Gastroesophageal sphincter (tissue), 4 donors: ENCODE data around the gene OR51A4. TPM values are rescaled to one million over a fixed set of nuclear protein-coding genes. Genes with fewer than 3 reads are reported as not detected.

Experiments used
- ATAC-seq: fragments of 150-250 bp; one replicate; pipeline ENCODE4 v1.9.1; 2016; ENCODE audit warnings: mild to moderate bottlenecking, moderate library complexity
- H3K27ac ChIP-seq, 4 donors: fragments of 200-600 bp; sonication (generic) in 3 of 4; 1 replicate in 3 of 4; 2 replicates in 1 of 4; pipeline ENCODE4 v1.5.1; 2016 to 2019
- H3K27me3 ChIP-seq: fragments of 200-600 bp; sonication (generic); one replicate; pipeline ENCODE4 v1.5.1; 2019
- H3K36me3 ChIP-seq, 2 donors: fragments of 200-600 bp; sonication (generic); one replicate each; pipeline ENCODE4 v1.5.1; 2019; ENCODE audit warnings: control low read depth in 1 of 2
- H3K4me1 ChIP-seq, 3 donors: fragments of 200-600 bp; sonication (generic); 1 replicate in 2 of 3; 2 replicates in 1 of 3; pipeline ENCODE4 v1.5.1; 2016 to 2019; ENCODE audit warnings: control low read depth in 2 of 3
- H3K4me3 ChIP-seq, 2 donors: fragments of 200-600 bp; sonication (generic); one replicate each; pipeline ENCODE4 v1.5.1; 2019; ENCODE audit warnings: mild to moderate bottlenecking in 1 of 2, moderate library complexity in 1 of 2
- H3K9me3 ChIP-seq, 3 donors: fragments of 200-600 bp; sonication (generic); one replicate each; pipeline ENCODE4 v1.5.1; 2017 to 2019; ENCODE audit warnings: control low read depth in 2 of 3
- CTCF ChIP-seq, 4 experiments: fragments of 200-600 bp in 2 of 4; fragments of 450-650 bp in 2 of 4; sonication (generic) in 1 of 4; IDR thresholded peaks; one replicate each; pipeline ENCODE4 v1.5.1; 2017 to 2019; ENCODE audit warnings: antibody characterized with exemption in 4 of 4, mild to moderate bottlenecking in 2 of 4, moderate library complexity in 2 of 4
- EP300 ChIP-seq: sonication (generic); formaldehyde crosslinking; IDR thresholded peaks from one replicate; pipeline ENCODE4 v1.6.1; 2017; ENCODE audit warnings: antibody characterized with exemption, mild to moderate bottlenecking
- POLR2A ChIP-seq, 2 donors: fragments of 450-650 bp; IDR thresholded peaks; one replicate each; pipeline ENCODE4 v1.6.1; 2017; ENCODE audit warnings: antibody characterized with exemption in 2 of 2, mild to moderate bottlenecking in 2 of 2, moderate library complexity in 1 of 2
- POLR2AphosphoS5 ChIP-seq: sonication (generic); formaldehyde crosslinking; IDR thresholded peaks from one replicate; pipeline ENCODE4 v1.6.1; 2017; ENCODE audit warnings: antibody characterized with exemption
- WGBS, 2 donors: methylation state at CpG; one replicate each; pipeline ENCODE4 v1.1.5; 2018; ENCODE audit warnings: low coverage in 1 of 2; 5-methylcytosine and 5-hydroxymethylcytosine counted together
- total RNA-seq, 4 donors: library from RNA; depleted of rRNA; stranded (reverse); fragments of >200 nt; gene quantifications; one replicate each; pipeline ENCODE4 v1.1.0, GENCODE V29; 2016

OR51A4 gene
- total RNA-seq, 4 donors from 2014 or later, result not detected

- Histone ChIP-seq H3K4me1 (no peaks in the 10 kb centered on the region), H3K9me3 (no peaks in the 10 kb centered on the region), H3K4me3 (no peak overlapping the region), H3K27ac (no peak overlapping the region), H3K27me3 (no peaks in the 10 kb centered on the region), H3K36me3 (no peaks in the 10 kb centered on the region)
- no peak for ATAC-seq
- WGBS, 2 donors, result 73 to 74% methylated on average over 3 of the region's 3 CpGs
- TF ChIP-seq CTCF (IDR thresholded peaks at IDR 0.05), result no peak
- TF ChIP-seq POLR2AphosphoS5, result no peak
- TF ChIP-seq POLR2A (IDR thresholded peaks at IDR 0.05), result no peak
- no peak for TF ChIP-seq EP300
Measured at GRCh38 chr11:4936745-4937144, 10.7 kb downstream of the OR51A4 start.

- no peaks in the 10 kb centered on the region for H3K4me1 ChIP-seq
- no peak for ATAC-seq
- H3K4me3 ChIP-seq, result no peak overlapping the region
- TF ChIP-seq POLR2A (IDR thresholded peaks at IDR 0.05) (no peak), POLR2AphosphoS5 (no peak), CTCF (IDR thresholded peaks at IDR 0.05) (no peak), EP300 (no peak)
- H3K36me3 ChIP-seq, result no peaks in the 10 kb centered on the region
- WGBS, 2 donors, result 55 to 74% methylated on average over 4 of the region's 4 CpGs
- no peaks in the 10 kb centered on the region for H3K9me3 ChIP-seq
- no peaks in the 10 kb centered on the region for H3K27me3 ChIP-seq
- H3K27ac ChIP-seq, result no peak overlapping the region
Measured at GRCh38 chr11:4932751-4933150, 14.7 kb downstream of the OR51A4 start.

DNA sequence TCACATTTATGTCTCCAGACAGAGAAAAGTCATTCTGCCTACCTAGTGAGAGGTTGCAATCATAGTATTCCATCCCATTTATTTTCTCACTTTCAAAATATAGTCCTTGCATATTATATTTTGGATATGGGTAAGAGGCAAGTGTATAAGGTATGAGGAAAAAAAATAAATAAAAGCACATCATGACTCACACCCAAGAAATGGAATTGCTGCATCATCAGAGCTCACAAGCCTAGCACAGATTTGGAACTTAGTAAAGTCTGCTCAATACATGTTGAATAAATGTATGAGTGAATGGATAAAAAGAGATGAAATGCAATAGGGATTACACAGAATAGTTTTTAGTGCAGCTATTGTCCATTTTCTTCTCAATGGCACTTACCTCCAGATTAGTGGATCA is 20.8 kb downstream of the OR51A4 start:
- Histone ChIP-seq H3K27me3 (no peaks in the 10 kb centered on the region), H3K4me1 (no peaks in the 10 kb centered on the region), H3K36me3 (no peaks in the 10 kb centered on the region), H3K4me3 (no peak overlapping the region), H3K27ac (no peak overlapping the region), H3K9me3 (no peaks in the 10 kb centered on the region)
- ATAC-seq, result no peak
- TF ChIP-seq CTCF (IDR thresholded peaks at IDR 0.05) (no peak), POLR2A (IDR thresholded peaks at IDR 0.05) (no peak), EP300 (no peak), POLR2AphosphoS5 (no peak)

DNA sequence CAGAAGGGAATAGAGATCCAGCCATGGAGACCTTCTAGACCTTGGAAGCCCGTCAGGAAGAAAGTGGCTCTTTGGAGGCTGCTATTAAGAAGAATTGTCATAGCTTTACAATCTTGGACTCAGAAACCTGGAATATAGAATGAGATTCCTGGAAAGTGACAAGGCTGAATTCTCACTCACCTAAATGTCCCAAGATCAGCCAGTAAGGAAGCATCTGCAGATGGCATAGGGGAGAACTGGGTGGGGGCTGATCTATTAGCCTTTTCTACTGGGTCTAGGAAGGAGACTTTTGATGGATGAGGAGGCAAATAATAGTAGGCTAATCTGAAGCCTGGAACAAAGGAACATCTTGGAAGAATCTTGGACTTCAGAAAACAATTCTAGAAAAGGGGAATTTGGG is 23.2 kb downstream of the OR51A4 start, which contains the start of gene OR51G1:
OR51G1 (minus strand) TSS at position 101 of the 400 bp plus-strand sequence; CDS start at position 101, 0 bp downstream.
- WGBS, 2 donors, result 88 to 90% methylated on average over 1 of the region's 1 CpG
- H3K4me1 ChIP-seq, result no peaks in the 10 kb centered on the region
- H3K27me3 ChIP-seq, result no peaks in the 10 kb centered on the region
- TF ChIP-seq EP300, result no peak
- no peak for TF ChIP-seq POLR2AphosphoS5
- TF ChIP-seq POLR2A (IDR thresholded peaks at IDR 0.05), result no peak
- no peak for TF ChIP-seq CTCF (IDR thresholded peaks at IDR 0.05)
- no peak within 1 kb of the TSS for H3K27ac ChIP-seq
- ATAC-seq, result no peak
- H3K9me3 ChIP-seq, result no peaks in the 10 kb centered on the region
- H3K36me3 ChIP-seq, result no peaks in the 10 kb centered on the region
- H3K4me3 ChIP-seq, result no peak within 1 kb of the TSS

DNA sequence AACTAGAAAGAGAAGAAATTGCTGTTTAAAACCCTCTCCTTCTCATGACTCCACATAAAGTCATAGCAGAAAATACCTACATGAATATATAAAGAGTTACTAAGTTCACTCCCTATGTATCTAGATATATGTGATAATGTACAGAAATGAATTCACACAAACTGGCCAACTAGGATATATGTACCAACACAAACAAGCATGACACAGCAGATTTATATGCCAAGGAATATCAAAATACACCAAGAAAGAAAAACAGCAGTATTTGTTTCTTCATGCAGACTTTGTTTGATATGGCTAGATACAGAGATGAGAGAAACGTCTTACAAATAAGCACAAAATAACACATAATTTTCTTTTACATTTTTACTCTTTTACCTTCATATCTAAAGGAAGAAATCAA is 25.1 kb downstream of the OR51A4 start:
- no peaks in the 10 kb centered on the region for H3K27me3 ChIP-seq
- no peak for ATAC-seq
- TF ChIP-seq EP300, result no peak
- TF ChIP-seq CTCF (IDR thresholded peaks at IDR 0.05), result no peak
- no peak for TF ChIP-seq POLR2A (IDR thresholded peaks at IDR 0.05)
- no peak for TF ChIP-seq POLR2AphosphoS5
- H3K4me1 ChIP-seq, result no peaks in the 10 kb centered on the region
- no peaks in the 10 kb centered on the region for H3K36me3 ChIP-seq
- H3K27ac ChIP-seq, result no peak overlapping the region
- H3K9me3 ChIP-seq, result no peaks in the 10 kb centered on the region
- H3K4me3 ChIP-seq, result no peak overlapping the region
- 42 to 45% methylated on average over 1 of the region's 1 CpG for WGBS, 2 donors
